BE2C (cell line): ENCODE results near the gene ASB15.

Experiments
- DNase-seq: peaks from one replicate; pipeline ENCODE4 v3.0.0-alpha.2; 2020
- H3K27me3 ChIP-seq: fragments of 250-450 bp; sonication (Bioruptor Pico); 2 replicates; pipeline ENCODE4 v1.5.1; 2020; ENCODE audit warnings: mild to moderate bottlenecking
- H3K36me3 ChIP-seq: fragments of 250-450 bp; sonication (Bioruptor Pico); 2 replicates; pipeline ENCODE4 v1.5.1; 2020; ENCODE audit warnings: mild to moderate bottlenecking
- H3K4me1 ChIP-seq: fragments of 250-450 bp; sonication (Bioruptor Pico); 2 replicates; pipeline ENCODE4 v1.5.1; 2020
- H3K4me3 ChIP-seq: 2 replicates; pipeline ENCODE4 v1.5.1; 2011; ENCODE audit warnings: low read depth, low read length
- H3K9me3 ChIP-seq: fragments of 250-450 bp; sonication (Bioruptor Pico); 2 replicates; pipeline ENCODE4 v1.5.1; 2020
- TF ChIP-seq, protein P1 (sequence below): IDR thresholded peaks from 2 replicates; pipeline ENCODE4 v1.5.1; 2012; ENCODE audit warnings: mild to moderate bottlenecking, low read depth, low read length

The ASB15 gene

DNA sequence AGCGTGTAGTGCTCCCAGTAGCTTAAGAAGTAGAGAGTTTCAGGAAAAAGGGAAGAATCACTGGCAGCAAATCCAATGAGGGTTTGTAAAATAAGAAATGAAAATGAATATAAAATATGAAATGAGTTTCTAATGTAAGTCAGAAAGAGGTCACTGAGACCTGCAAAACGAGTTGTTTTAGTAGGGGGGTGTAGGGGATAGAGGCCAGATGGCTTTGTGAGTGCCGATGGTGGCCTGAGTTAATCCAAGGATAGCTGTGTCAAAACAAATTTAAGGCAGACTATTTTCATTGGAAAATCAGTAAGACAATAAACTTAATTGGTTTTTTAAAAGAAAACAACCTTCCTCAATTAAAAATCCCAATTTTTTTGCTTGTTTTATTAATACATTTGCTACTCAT is 745 bp upstream of the ASB15 start:
- Histone ChIP-seq H3K27me3 (no peaks in the 10 kb centered on the region), H3K36me3 (no peaks in the 10 kb centered on the region), H3K9me3 (no peaks in the 10 kb centered on the region), H3K4me3 (no peak overlapping the region), H3K4me1 (peaks cover 4% of the 10 kb centered on the region; the same call in 1 of the 2 replicates)
- DNase-seq: no peak
- TF ChIP-seq, protein P1, sequence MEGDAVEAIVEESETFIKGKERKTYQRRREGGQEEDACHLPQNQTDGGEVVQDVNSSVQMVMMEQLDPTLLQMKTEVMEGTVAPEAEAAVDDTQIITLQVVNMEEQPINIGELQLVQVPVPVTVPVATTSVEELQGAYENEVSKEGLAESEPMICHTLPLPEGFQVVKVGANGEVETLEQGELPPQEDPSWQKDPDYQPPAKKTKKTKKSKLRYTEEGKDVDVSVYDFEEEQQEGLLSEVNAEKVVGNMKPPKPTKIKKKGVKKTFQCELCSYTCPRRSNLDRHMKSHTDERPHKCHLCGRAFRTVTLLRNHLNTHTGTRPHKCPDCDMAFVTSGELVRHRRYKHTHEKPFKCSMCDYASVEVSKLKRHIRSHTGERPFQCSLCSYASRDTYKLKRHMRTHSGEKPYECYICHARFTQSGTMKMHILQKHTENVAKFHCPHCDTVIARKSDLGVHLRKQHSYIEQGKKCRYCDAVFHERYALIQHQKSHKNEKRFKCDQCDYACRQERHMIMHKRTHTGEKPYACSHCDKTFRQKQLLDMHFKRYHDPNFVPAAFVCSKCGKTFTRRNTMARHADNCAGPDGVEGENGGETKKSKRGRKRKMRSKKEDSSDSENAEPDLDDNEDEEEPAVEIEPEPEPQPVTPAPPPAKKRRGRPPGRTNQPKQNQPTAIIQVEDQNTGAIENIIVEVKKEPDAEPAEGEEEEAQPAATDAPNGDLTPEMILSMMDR: no peak

DNA sequence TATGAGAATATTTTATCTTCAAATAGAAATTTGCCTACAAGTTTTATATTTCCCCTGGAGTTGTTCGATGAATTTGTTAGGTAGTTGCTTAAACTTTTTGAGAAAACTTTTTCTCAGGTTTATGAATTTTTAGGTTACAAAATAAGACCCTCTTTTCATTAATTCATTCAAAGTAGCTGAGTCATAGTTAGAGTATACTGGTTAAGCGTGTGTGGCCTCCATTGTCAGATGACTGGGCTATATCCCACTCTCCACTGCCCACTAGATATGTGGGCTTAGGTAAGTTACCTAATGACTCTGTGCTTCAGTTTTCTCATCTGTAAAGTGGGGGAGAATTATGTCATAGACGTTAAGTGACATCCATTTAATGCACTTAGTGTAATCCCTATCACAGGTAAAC is 1.0 kb downstream of the ASB15 start:
- peaks cover 4% of the 10 kb centered on the region; the same call in 1 of the 2 replicates for H3K4me1 ChIP-seq
- no peaks in the 10 kb centered on the region for H3K9me3 ChIP-seq
- TF ChIP-seq, protein P1: no peak
- no peaks in the 10 kb centered on the region for H3K36me3 ChIP-seq
- no peaks in the 10 kb centered on the region for H3K27me3 ChIP-seq
- DNase-seq: no peak
- H3K4me3 ChIP-seq: no peak overlapping the region

DNA sequence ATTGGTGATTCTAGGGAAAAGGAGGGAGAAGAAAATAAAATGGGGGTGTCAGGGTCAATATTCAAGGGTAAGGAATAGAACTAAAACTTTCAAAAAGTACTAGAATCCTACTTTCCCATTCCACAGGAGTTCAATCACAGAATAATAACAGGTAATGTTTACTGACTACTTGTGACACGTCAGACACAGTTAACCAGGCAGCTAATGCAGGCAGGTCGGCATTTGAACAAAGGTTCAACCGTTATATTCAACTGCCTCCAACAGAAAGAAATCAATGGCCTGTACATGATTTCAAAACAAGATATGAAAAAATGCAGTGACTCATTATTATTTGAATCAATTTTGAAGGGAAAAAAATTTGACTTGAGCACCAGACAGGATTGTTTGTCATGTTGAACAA is 3.1 kb downstream of the ASB15 start:
- TF ChIP-seq, protein P1: no peak
- no peaks in the 10 kb centered on the region for H3K27me3 ChIP-seq
- H3K4me1 ChIP-seq: peaks cover 4% of the 10 kb centered on the region; the same call in 1 of the 2 replicates
- H3K9me3 ChIP-seq: no peaks in the 10 kb centered on the region
- no peak overlapping the region for H3K4me3 ChIP-seq
- DNase-seq: no peak
- H3K36me3 ChIP-seq: no peaks in the 10 kb centered on the region

DNA sequence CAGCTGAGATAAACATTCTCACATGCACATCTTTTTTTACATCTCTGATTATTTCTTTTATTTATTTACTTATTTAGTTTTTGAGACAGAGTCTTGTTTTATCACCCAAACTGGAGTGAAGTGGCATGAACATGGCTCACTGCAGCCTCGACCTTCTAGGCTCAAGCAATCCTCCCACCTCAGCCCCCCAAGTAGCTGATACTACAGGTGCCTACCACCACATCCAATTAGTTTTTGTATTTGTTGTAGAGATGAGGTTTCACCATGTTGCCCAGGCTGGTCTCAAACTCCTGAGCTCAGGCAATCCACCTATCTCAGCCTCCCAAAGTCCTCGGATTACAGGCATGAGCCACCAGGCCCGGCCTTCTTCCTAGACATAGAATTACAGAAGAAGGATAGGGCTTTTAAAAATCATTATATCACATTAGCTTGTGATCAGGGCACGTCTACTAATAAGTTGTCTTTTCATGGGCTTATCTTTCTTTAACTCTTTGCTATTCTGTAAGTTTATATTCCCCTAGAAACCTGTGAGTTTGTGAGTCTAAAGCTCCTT is 5.9 kb downstream of the ASB15 start:
- H3K4me3 ChIP-seq: no peak overlapping the region
- DNase-seq: no peak
- TF ChIP-seq, protein P1: no peak

DNA sequence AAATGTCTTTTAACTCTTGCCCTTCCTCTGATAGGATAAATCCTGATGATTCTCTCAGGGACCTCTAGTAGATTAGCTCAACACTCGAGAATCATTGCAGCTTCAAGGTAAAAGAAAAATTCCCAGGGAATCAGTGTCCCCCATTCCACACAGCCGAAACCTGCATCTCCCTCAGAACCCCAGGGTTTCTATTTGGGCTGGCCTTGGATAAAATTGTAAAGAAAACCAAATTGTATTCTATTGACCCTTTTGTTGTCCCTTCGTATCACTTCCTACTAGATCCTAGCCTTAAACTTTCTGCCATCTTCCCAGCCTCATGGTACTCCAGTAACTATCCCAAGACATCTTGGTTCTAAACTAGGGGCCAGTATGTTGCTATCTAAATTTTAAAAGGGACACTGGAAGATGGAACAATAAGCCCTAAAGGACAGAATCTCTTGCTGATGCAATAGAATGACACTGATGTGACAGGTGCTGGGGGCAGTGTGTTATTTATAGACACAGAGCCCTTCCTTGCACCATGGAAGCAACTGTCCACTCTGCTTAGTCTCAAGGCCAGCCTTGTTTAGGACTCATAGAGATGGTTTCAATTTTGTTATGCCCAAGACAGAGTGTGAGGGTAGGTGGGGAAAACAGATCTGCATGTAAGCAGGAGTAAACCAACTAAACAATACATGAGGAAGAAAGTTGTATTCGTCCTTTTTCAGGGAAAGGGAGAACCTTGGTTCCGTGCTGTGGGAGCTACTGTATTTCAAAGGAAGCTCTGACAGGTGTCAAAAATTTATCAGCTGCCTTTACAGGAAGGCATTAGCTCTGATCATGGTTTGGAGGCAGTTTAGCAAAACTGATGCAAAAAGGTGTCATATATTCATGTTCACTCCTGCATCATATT is 7.6 kb downstream of the ASB15 start:
- TF ChIP-seq, protein P1: no peak
- Histone ChIP-seq H3K4me1 (no peaks in the 10 kb centered on the region), H3K4me3 (no peak overlapping the region), H3K36me3 (no peaks in the 10 kb centered on the region), H3K9me3 (no peaks in the 10 kb centered on the region), H3K27me3 (no peaks in the 10 kb centered on the region)
- no peak for DNase-seq

More for the DNA sequence above, 5.9 kb downstream of the ASB15 start:
- no peaks in the 10 kb centered on the region for H3K27me3 ChIP-seq
- no peaks in the 10 kb centered on the region for H3K4me1 ChIP-seq
- H3K36me3 ChIP-seq: no peaks in the 10 kb centered on the region
- no peaks in the 10 kb centered on the region for H3K9me3 ChIP-seq

DNA sequence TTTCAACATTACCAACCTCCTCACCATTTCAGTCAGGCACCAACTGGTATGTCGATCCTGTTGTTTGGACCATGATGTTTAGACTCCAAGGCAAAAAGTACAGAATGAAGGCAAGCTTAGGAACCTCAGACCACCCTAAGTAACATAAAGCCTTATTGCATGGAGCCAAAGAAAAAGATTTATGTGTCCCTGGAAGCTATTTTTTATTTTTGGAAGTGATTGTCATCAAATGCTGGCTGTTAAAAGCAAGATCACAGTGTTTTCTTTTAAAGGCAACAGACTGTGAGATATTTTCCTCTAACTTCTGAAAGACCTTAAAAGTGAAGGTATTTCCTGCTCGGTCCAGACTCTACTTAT is 8.2 kb downstream of the ASB15 start:
- DNase-seq: no peak
- Histone ChIP-seq H3K9me3 (no peaks in the 10 kb centered on the region), H3K27me3 (no peaks in the 10 kb centered on the region), H3K4me1 (no peaks in the 10 kb centered on the region), H3K36me3 (no peaks in the 10 kb centered on the region), H3K4me3 (no peak overlapping the region)
- TF ChIP-seq, protein P1: no peak
